ENCODE data around the gene NOSTRIN.

- no peak for TF ChIP-seq CTCF (IDR thresholded peaks at IDR 0.05 in 8 of 11, conservative IDR thresholded peaks at IDR 0.05 in 3 of 11)
- TF ChIP-seq POLR2A (IDR thresholded peaks at IDR 0.05), result no peak
- no peak for TF ChIP-seq POLR2AphosphoS5 (IDR thresholded peaks at IDR 0.05)
These were observed 9.3 kb downstream of the NOSTRIN start for GRCh38 chr2:168811696-168812095.
